HCT116 (cell line): Measurements from ENCODE around the gene USP3. TPM values are rescaled to one million over a fixed set of nuclear protein-coding genes. Genes with fewer than 3 reads are reported as not detected.

Experiments used
- ATAC-seq: fragments of 200-7000 bp; cut with Tn5 transposase; 2 replicates; pipeline ENCODE4 v1.9.1; 2020; ENCODE audit warnings: mild to moderate bottlenecking, moderate library complexity
- BruUV-seq: library from RNA; stranded (reverse); fragments of 400-500 nt; replicated peaks from 2 replicates; lab custom pipeline; 2021; lab: Mats Ljungman, UMichigan
- CTCF ChIA-PET: fragments of 300-600 bp; sonication (Branson Sonifier 250); formaldehyde crosslinking; loops from one replicate; lab custom pipeline; 2021; ENCODE audit warnings: antibody characterized with exemption; lab: Charles Lee
- POLR2A ChIA-PET: fragments of 300-600, 350-600 bp; sonication (Branson Sonifier 250); formaldehyde crosslinking; loops from one replicate; lab custom pipeline; 2021; ENCODE audit warnings: antibody characterized with exemption; lab: Charles Lee
- RAD21 ChIA-PET, 2 experiments: fragments of 300-600 bp; sonication (Branson Sonifier 250); formaldehyde crosslinking; loops; one replicate each; lab custom pipeline; 2023; ENCODE audit warnings: low total read pairs in 2 of 2; ENCODE audit not compliant: uncharacterized antibody in 2 of 2, unreplicated experiment in 2 of 2, low non-redundant PET in 1 of 2; lab: Charles Lee
- DNase-seq: peaks from one replicate; pipeline ENCODE4 v3.0.0-alpha.2; 2010; ENCODE audit warnings: low read depth, low spot score
- H2AFZ ChIP-seq: fragments of 200-600 bp; shearing (Covaris generic), sonication (generic); 2 replicates; pipeline ENCODE4 v1.6.1; 2017; ENCODE audit warnings: low read depth, mixed run types, mixed read lengths, antibody characterized with exemption, low read length; ENCODE audit not compliant: poor library complexity, severe bottlenecking
- H3K27ac ChIP-seq: 2 replicates; pipeline ENCODE4 v1.5.1; 2012; ENCODE audit warnings: low read depth, low read length
- H3K27me3 ChIP-seq: fragments of 200-600 bp; sonication (generic); 2 replicates; pipeline ENCODE4 v1.6.1; 2016; ENCODE audit warnings: mixed run types, low read length, mixed read lengths; ENCODE audit not compliant: insufficient read depth
- H3K36me3 ChIP-seq, 2 experiments: fragments of 200-500 bp in 1 of 2; fragments of 200-600 bp in 1 of 2; sonication (Bioruptor generic) in 1 of 2; sonication (generic) in 1 of 2; 2 replicates each; pipeline versions ENCODE4 v1.5.1 to v1.6.1; 2014 to 2016; ENCODE audit warnings: low read length in 2 of 2, inconsistent platforms in 1 of 2, mixed read lengths in 1 of 2, mixed run types in 1 of 2; ENCODE audit not compliant: insufficient read depth in 2 of 2, control insufficient read depth in 1 of 2
- H3K4me1 ChIP-seq, 2 experiments: fragments of 200-600 bp in 1 of 2; sonication (generic) in 1 of 2; 2 replicates each; pipeline versions ENCODE4 v1.5.1 to v1.6.1; 2012 to 2017; ENCODE audit warnings: low read length in 2 of 2, inconsistent platforms in 1 of 2, mild to moderate bottlenecking in 1 of 2, mixed read lengths in 1 of 2, mixed run types in 1 of 2, moderate library complexity in 1 of 2; ENCODE audit not compliant: insufficient read depth in 2 of 2, control insufficient read depth in 1 of 2
- H3K4me2 ChIP-seq: fragments of 200-600 bp; sonication (generic); 2 replicates; pipeline ENCODE4 v1.6.1; 2017; ENCODE audit warnings: mixed run types, low read length, mixed read lengths
- H3K4me3 ChIP-seq, 2 experiments: fragments of 200-600 bp in 1 of 2; sonication (generic) in 1 of 2; replicated peaks in 1 of 2; 2 replicates each; pipeline ENCODE4 v1.5.1; 2011 to 2016; ENCODE audit warnings: low read length in 2 of 2, control low read depth in 1 of 2, low read depth in 1 of 2, mild to moderate bottlenecking in 1 of 2, mixed read lengths in 1 of 2, mixed run types in 1 of 2
- H3K79me2 ChIP-seq: fragments of 200-600 bp; sonication (generic); 2 replicates; pipeline ENCODE4 v1.6.1; 2017; ENCODE audit warnings: mild to moderate bottlenecking, mixed run types, low read length, moderate library complexity, mixed read lengths; ENCODE audit not compliant: insufficient read depth
- H3K9ac ChIP-seq: fragments of 200-600 bp; sonication (generic); 2 replicates; pipeline ENCODE4 v1.6.1; 2016; ENCODE audit warnings: low read length, mixed read lengths
- H3K9me2 ChIP-seq: fragments of 200-600 bp; sonication (generic), shearing (Covaris generic); 2 replicates; pipeline ENCODE4 v1.6.1; 2017; ENCODE audit warnings: mixed run types, mild to moderate bottlenecking, moderate library complexity; ENCODE audit not compliant: insufficient read depth
- H3K9me3 ChIP-seq, 2 experiments: fragments of 200-500 bp in 1 of 2; fragments of 200-600 bp in 1 of 2; sonication (Bioruptor generic) in 1 of 2; sonication (generic) in 1 of 2; 2 replicates each; pipeline ENCODE4 v1.6.1; 2014 to 2017; ENCODE audit warnings: low read length in 2 of 2, mixed read lengths in 2 of 2, inconsistent platforms in 1 of 2, low read depth in 1 of 2, mild to moderate bottlenecking in 1 of 2, mixed run types in 1 of 2, moderate library complexity in 1 of 2; ENCODE audit not compliant: control insufficient read depth in 1 of 2, insufficient read depth in 1 of 2
- H4K20me1 ChIP-seq: fragments of 200-600 bp; sonication (generic), shearing (Covaris generic); 2 replicates; pipeline ENCODE4 v1.6.1; 2017; ENCODE audit warnings: mixed run types, mild to moderate bottlenecking, moderate library complexity; ENCODE audit not compliant: insufficient read depth
- CBX3 ChIP-seq: IDR thresholded peaks from 2 replicates; pipeline ENCODE4 v1.6.1; 2012; ENCODE audit warnings: low read depth
- CEBPB ChIP-seq: IDR thresholded peaks from 2 replicates; pipeline ENCODE4 v1.6.1; 2012; ENCODE audit warnings: low read depth
- ELF1 ChIP-seq: IDR thresholded peaks from 2 replicates; pipeline ENCODE4 v1.6.1; 2012; ENCODE audit warnings: low read depth, borderline replicate concordance
- EZH2phosphoT487 ChIP-seq: fragments of 200-600 bp; IDR thresholded peaks from 2 replicates; pipeline ENCODE4 v1.6.1; 2018; ENCODE audit warnings: antibody characterized with exemption, borderline replicate concordance
- FOSL1 ChIP-seq: IDR thresholded peaks from 2 replicates; pipeline ENCODE4 v1.6.1; 2012; ENCODE audit warnings: low read depth
- JUND ChIP-seq: IDR thresholded peaks from 2 replicates; pipeline ENCODE4 v1.6.1; 2012
- POLR2AphosphoS5 ChIP-seq: IDR thresholded peaks from 2 replicates; pipeline ENCODE4 v1.6.1; 2011; ENCODE audit warnings: mild to moderate bottlenecking, low read depth, low read length, moderate library complexity
- SP1 ChIP-seq: IDR thresholded peaks from 2 replicates; pipeline ENCODE4 v1.6.1; 2012; ENCODE audit warnings: low read depth
- SRF ChIP-seq: IDR thresholded peaks from 2 replicates; pipeline ENCODE4 v1.6.1; 2012; ENCODE audit warnings: low read depth
- intact Hi-C: fragments of 100-400 bp; cut with micrococcal nuclease; formaldehyde crosslinking; loops from 2 replicates; pipeline ENCODE4 v1.10.0; 2022
- total RNA-seq: library from RNA; stranded (reverse); gene quantifications from one replicate; pipeline ENCODE4 v1.2.1, GENCODE V29; 2021; ENCODE audit not compliant: unreplicated experiment
- TF ChIP-seq, protein P1 (sequence below): IDR thresholded peaks from 2 replicates; pipeline ENCODE4 v1.6.1; 2012
- TF ChIP-seq, protein P2 (sequence below): IDR thresholded peaks from 2 replicates; pipeline ENCODE4 v1.6.1; 2012

Gene USP3
- total RNA-seq, 1 experiment from 2014 or later = 61.6 TPM

DNA sequence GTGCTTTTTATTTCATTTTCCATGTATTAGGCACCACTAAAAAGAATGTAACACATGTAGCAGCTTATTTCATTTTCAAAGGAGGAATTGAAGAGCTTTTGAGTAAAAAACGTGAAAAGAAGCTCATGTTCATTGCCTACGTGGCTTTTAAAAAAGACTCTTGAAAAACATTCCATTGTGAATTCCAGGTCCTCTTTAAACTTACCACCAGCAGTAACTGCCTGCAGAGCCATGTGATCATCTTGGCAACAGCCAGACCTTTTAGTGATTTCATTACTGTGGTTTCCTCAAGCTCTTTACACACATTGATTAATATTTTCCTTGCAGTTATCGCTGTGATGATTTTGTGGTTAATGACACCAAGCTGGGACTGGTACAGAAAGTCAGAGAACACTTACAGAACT lies 49.0 kb downstream of the USP3 start (continued):
- TF ChIP-seq ELF1 = no peak
- TF ChIP-seq EZH2phosphoT487 = no peak
- TF ChIP-seq FOSL1 = no peak
- TF ChIP-seq CEBPB = no peak
- TF ChIP-seq SRF = no peak
- no peak for TF ChIP-seq CBX3
- TF ChIP-seq POLR2AphosphoS5 = no peak

DNA sequence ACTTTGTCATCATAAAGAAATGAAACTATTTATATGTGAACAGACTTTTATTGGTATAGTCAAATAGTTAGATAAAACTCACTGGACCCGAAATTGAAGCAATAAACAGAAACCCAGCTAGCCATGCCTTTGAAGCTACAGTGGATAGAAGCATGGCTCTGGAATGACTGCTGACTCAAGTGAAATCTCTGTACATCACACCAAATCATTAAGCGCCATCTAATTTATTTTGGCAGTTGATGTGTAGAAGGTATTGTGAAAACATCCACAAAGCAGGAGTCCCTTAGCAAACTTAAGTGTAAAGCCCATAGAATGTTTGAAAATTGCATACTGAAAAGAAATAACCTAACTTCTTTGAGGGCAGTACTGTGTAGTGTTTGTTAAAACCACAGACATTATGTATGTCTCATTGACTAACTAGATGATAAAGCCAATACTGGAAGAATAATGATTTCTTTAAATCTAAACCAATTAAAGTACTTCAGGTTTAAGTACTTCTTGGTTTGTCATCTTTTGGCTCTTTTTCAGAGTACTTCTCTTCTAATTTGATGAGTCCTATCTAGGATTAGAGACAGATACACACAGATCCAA lies 50.0 kb downstream of the USP3 start:
- H3K9me3 ChIP-seq = no peaks in the 10 kb centered on the region
- ChIA-PET RAD21 (no interaction called here), POLR2A (interaction anchor here (1.2 to 1.5 kb wide), 2 partner anchors 12 to 45 kb away, joined by 3 to 5 read pairs; no protein-coding TSS in a partner anchor), CTCF (no interaction called here)
- intact Hi-C loops = no loop called here
- peaks cover 6 to 11% of the 10 kb centered on the region in 2 experiments; a peak in 2 of 4 replicates for H3K36me3 ChIP-seq
- H3K79me2 ChIP-seq = peaks cover 30% of the 10 kb centered on the region
- H4K20me1 ChIP-seq = peaks cover 3% of the 10 kb centered on the region; the same call in 1 of the 2 replicates
- H3K4me3 ChIP-seq = no peak overlapping the region
- peaks cover 0 to 4% of the 10 kb centered on the region in 2 experiments; a peak in 1 of 4 replicates for H3K4me1 ChIP-seq
- no TSS peak for BruUV-seq
- H3K9me2 ChIP-seq = no peaks in the 10 kb centered on the region
- no peak for DNase-seq
- H2AFZ ChIP-seq = no peak overlapping the region
- TF ChIP-seq, protein P1, sequence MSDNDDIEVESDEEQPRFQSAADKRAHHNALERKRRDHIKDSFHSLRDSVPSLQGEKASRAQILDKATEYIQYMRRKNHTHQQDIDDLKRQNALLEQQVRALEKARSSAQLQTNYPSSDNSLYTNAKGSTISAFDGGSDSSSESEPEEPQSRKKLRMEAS = no peak
- TF ChIP-seq, protein P2, sequence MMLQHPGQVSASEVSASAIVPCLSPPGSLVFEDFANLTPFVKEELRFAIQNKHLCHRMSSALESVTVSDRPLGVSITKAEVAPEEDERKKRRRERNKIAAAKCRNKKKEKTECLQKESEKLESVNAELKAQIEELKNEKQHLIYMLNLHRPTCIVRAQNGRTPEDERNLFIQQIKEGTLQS = no peak
- no peak for TF ChIP-seq JUND
- TF ChIP-seq SP1 = no peak
- no peak overlapping the region for H3K9ac ChIP-seq
- no peak overlapping the region for H3K27ac ChIP-seq
- no peak overlapping the region for H3K4me2 ChIP-seq
- no peaks in the 10 kb centered on the region for H3K27me3 ChIP-seq
- ATAC-seq = no peak
